Measurements from ENCODE around the gene ZNRF2.

DNA sequence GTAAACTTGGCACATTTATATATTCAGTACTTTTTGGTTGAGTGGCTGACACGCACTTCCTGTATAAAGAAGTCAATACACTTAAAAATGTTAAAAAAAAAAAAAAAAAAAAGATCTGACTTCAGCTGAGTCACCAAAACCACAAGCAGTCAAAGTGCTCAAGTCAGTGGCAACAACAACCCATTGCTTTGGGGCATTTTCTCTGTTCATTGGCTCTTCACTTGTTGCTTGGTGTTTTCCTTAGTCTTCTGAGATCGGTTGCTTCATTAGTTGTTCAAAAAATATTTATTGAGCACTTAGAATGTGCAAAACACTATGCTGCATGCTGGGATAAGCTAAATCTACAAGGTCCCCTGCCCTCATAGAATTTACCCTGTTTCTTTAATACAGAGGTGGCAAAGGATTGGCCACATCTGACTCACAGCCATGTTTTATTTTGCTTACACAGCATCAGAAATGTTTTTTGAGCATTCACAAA, 63.7 kb downstream of the ZNRF2 start:
- TF ChIP-seq, protein P1, sequence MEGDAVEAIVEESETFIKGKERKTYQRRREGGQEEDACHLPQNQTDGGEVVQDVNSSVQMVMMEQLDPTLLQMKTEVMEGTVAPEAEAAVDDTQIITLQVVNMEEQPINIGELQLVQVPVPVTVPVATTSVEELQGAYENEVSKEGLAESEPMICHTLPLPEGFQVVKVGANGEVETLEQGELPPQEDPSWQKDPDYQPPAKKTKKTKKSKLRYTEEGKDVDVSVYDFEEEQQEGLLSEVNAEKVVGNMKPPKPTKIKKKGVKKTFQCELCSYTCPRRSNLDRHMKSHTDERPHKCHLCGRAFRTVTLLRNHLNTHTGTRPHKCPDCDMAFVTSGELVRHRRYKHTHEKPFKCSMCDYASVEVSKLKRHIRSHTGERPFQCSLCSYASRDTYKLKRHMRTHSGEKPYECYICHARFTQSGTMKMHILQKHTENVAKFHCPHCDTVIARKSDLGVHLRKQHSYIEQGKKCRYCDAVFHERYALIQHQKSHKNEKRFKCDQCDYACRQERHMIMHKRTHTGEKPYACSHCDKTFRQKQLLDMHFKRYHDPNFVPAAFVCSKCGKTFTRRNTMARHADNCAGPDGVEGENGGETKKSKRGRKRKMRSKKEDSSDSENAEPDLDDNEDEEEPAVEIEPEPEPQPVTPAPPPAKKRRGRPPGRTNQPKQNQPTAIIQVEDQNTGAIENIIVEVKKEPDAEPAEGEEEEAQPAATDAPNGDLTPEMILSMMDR (conservative IDR thresholded peaks at IDR 0.05) = no peak
- no peak for TF ChIP-seq ZFX (IDR thresholded peaks at IDR 0.05)

Data from C4-2B (cell line).